Right lobe of liver (tissue), 6 donors: ENCODE measurements around the gene TFEC. TPM values are rescaled to one million over a fixed set of nuclear protein-coding genes. Genes with fewer than 3 reads are reported as not detected.

Source experiments
- ATAC-seq, 4 donors: fragments of 200-7000 bp; cut with Tn5 transposase; one replicate each; pipeline ENCODE4 v1.9.1; 2020; ENCODE audit warnings: mild to moderate bottlenecking in 4 of 4, moderate library complexity in 4 of 4
- DNase-seq, 3 donors: peaks; one replicate each; pipeline ENCODE4 v3.0.0-alpha.2; 2020
- H3K27ac ChIP-seq, 3 donors: fragments of 200-600 bp; one replicate each; pipeline ENCODE4 v1.8.0; 2022
- H3K27me3 ChIP-seq, 2 donors: fragments of 200-600 bp; one replicate each; pipeline ENCODE4 v1.8.0; 2022
- H3K36me3 ChIP-seq, 4 donors: fragments of 200-600 bp; sonication (generic) in 1 of 4; one replicate each; pipeline versions ENCODE4 v1.5.1 to v1.8.0; 2017 to 2022; ENCODE audit warnings: control low read depth in 1 of 4
- H3K4me1 ChIP-seq, 4 donors: fragments of 200-600 bp; sonication (generic) in 1 of 4; one replicate each; pipeline versions ENCODE4 v1.5.1 to v1.8.0; 2017 to 2022; ENCODE audit warnings: control low read depth in 1 of 4
- H3K4me3 ChIP-seq, 3 donors: fragments of 200-600 bp; one replicate each; pipeline ENCODE4 v1.8.0; 2022
- H3K9me3 ChIP-seq, 4 donors: fragments of 200-600 bp; sonication (generic) in 1 of 4; one replicate each; pipeline versions ENCODE4 v1.5.1 to v1.8.0; 2017 to 2022; ENCODE audit warnings: control low read depth in 1 of 4
- POLR2A ChIP-seq: fragments of 450-650 bp; IDR thresholded peaks from one replicate; pipeline ENCODE4 v1.6.1; 2017; ENCODE audit warnings: antibody characterized with exemption, mild to moderate bottlenecking
- WGBS: methylation state at CpG from one replicate; pipeline ENCODE4 v1.1.6; 2018; ENCODE audit warnings: low coverage, low lambda C conversion rate; ENCODE audit not compliant: insufficient coverage; ENCODE audit errors: missing lambda C conversion rate; 5-methylcytosine and 5-hydroxymethylcytosine counted together
- intact Hi-C, 2 donors: fragments of 100-400 bp; cut with DNase I; formaldehyde crosslinking; loops; one replicate each; pipeline versions ENCODE4 v1.11.2 to v1.14.1; 2022
- total RNA-seq, 6 experiments: library from RNA; depleted of rRNA in 2 of 6; stranded (reverse); fragments of >200 nt in 2 of 6; fragmentation: NEBNext Ultra II Directional in 3 of 6; extraction: Animal tissue kit (Norgen Biotek cat#: 25700) in 3 of 6; gene quantifications; one replicate each; pipeline versions ENCODE4 v1.1.0 to v1.2.4, GENCODE V29; 2016 to 2023
- TF ChIP-seq, protein P1 (sequence below), 4 donors: fragments of 200-600 bp in 3 of 4; fragments of 450-650 bp in 1 of 4; IDR thresholded peaks; one replicate each; pipeline versions ENCODE4 v1.5.1 to v1.8.0; 2016 to 2022; ENCODE audit warnings: antibody characterized with exemption in 4 of 4, mild to moderate bottlenecking in 2 of 4
- donor health status: DM: no; HTN: yes; CAD: no.
- donor health status: DM: no; HTN: no; CAD: no.
- donor health status: DM: no; HTN: no; CAD: no.
- donor health status: DM: no; HTN: yes; CAD: no.
- donor health status: DM: no; HTN: yes; CAD: no.

Gene TFEC
- total RNA-seq, 6 experiments from 2014 or later: 0.95 to 5.4 (median 2.4) TPM

- ATAC-seq: no peak
- H3K27me3 ChIP-seq: no peaks in the 10 kb centered on the region
- no peak for DNase-seq
- no peak overlapping the region for H3K27ac ChIP-seq
- no peaks in the 10 kb centered on the region for H3K9me3 ChIP-seq
- no peak overlapping the region for H3K4me3 ChIP-seq
- no peaks in the 10 kb centered on the region for H3K4me1 ChIP-seq
- WGBS: 40% methylated on average over 2 of the region's 2 CpGs
- intact Hi-C loops: no loop called here
- H3K36me3 ChIP-seq: no peaks in the 10 kb centered on the region
- TF ChIP-seq POLR2A: no peak
- TF ChIP-seq, protein P1, sequence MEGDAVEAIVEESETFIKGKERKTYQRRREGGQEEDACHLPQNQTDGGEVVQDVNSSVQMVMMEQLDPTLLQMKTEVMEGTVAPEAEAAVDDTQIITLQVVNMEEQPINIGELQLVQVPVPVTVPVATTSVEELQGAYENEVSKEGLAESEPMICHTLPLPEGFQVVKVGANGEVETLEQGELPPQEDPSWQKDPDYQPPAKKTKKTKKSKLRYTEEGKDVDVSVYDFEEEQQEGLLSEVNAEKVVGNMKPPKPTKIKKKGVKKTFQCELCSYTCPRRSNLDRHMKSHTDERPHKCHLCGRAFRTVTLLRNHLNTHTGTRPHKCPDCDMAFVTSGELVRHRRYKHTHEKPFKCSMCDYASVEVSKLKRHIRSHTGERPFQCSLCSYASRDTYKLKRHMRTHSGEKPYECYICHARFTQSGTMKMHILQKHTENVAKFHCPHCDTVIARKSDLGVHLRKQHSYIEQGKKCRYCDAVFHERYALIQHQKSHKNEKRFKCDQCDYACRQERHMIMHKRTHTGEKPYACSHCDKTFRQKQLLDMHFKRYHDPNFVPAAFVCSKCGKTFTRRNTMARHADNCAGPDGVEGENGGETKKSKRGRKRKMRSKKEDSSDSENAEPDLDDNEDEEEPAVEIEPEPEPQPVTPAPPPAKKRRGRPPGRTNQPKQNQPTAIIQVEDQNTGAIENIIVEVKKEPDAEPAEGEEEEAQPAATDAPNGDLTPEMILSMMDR (IDR thresholded peaks at IDR 0.05): no peak
Observed at GRCh38 chr7:116037401-116037800, 6.8 kb upstream of the TFEC start.

- ATAC-seq (no peak), DNase-seq (no peak)
- intact Hi-C loops: no loop called here
- Histone ChIP-seq H3K9me3 (no peaks in the 10 kb centered on the region), H3K27ac (no peak overlapping the region), H3K4me3 (no peak overlapping the region), H3K4me1 (no peaks in the 10 kb centered on the region), H3K36me3 (no peaks in the 10 kb centered on the region), H3K27me3 (no peaks in the 10 kb centered on the region)
- TF ChIP-seq POLR2A: no peak
- TF ChIP-seq, protein P1 (IDR thresholded peaks at IDR 0.05): no peak
- 59% methylated on average over 3 of the region's 3 CpGs for WGBS
Observed at GRCh38 chr7:116034411-116034810, 3.8 kb upstream of the TFEC start.

DNA sequence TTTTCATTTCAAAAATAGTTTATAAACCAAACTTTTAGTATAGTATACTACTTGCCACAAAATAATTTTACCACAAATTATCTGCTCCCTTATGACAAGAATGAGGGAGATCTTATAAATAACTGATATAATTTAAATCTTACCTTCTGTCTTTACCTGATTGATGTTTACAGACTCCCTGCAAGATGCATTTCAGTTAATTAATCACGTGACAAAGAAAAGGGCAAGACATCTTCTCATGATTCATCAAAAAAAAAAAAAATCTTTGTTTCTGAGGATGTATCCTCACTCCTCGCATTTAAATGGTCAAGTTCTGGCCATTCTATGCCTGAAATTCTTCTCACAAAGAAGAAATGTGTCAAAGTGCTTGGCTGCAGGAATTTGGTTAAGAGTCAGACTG, 2.3 kb upstream of the TFEC start:
- no peaks in the 10 kb centered on the region for H3K27me3 ChIP-seq
- TF ChIP-seq, protein P1 (IDR thresholded peaks at IDR 0.05): no peak
- no peak for TF ChIP-seq POLR2A
- H3K4me3 ChIP-seq: no peak overlapping the region
- intact Hi-C loops: no loop called here
- no peak overlapping the region for H3K27ac ChIP-seq
- ATAC-seq (no peak), DNase-seq (no peak)
- WGBS: 37% methylated on average over 2 of the region's 2 CpGs
- H3K9me3 ChIP-seq: no peaks in the 10 kb centered on the region
- no peaks in the 10 kb centered on the region for H3K4me1 ChIP-seq
- no peaks in the 10 kb centered on the region for H3K36me3 ChIP-seq

- no peak overlapping the region for H3K27ac ChIP-seq
- no peak for DNase-seq
- H3K27me3 ChIP-seq: no peaks in the 10 kb centered on the region
- H3K4me3 ChIP-seq: peak overlapping the region in 1 of 3 donors; percentile 10
- H3K9me3 ChIP-seq: no peaks in the 10 kb centered on the region
- no peak for TF ChIP-seq POLR2A
- TF ChIP-seq, protein P1 (IDR thresholded peaks at IDR 0.05): no peak
- WGBS: 50% methylated on average over 2 of the region's 2 CpGs
- no peak for ATAC-seq
- intact Hi-C loops: no loop called here
- H3K4me1 ChIP-seq: no peaks in the 10 kb centered on the region
- no peaks in the 10 kb centered on the region for H3K36me3 ChIP-seq
Observed at GRCh38 chr7:116028787-116029186, 1.8 kb downstream of the TFEC start.

DNA sequence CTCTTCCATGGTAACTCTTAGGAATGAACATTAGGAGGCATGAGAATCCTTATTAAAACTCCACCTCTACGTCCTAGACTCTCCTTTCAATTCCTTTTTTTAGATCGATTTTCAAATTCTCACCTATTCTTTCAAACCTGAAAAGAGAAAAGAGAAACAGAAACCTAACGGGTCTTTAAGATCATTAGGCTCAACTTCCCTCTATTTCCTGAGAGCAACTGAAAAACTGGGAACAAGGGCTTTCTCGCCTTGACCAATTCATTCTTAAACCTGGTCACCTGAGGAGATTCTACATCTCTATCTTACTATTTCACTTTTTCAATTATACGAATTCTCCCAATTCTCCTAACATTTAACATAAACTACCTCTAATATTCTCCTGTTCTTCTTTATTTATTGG, 2.8 kb downstream of the TFEC start:
- H3K4me1 ChIP-seq: no peaks in the 10 kb centered on the region
- H3K27me3 ChIP-seq: no peaks in the 10 kb centered on the region
- H3K9me3 ChIP-seq: no peaks in the 10 kb centered on the region
- DNase-seq (no peak), ATAC-seq (no peak)
- no peak overlapping the region for H3K27ac ChIP-seq
- WGBS: 25% methylated on average over 5 of the region's 5 CpGs
- TF ChIP-seq, protein P1 (IDR thresholded peaks at IDR 0.05): no peak
- no peak for TF ChIP-seq POLR2A
- no peaks in the 10 kb centered on the region for H3K36me3 ChIP-seq
- H3K4me3 ChIP-seq: no peak overlapping the region
- intact Hi-C loops: no loop called here
